IPS DF 6.9 (cell line): ENCODE data around the gene TTLL11.
A peak's percentile ranks its signal among the peaks of the same experiment; 100 is the strongest.
"Not testable (repeated sequence)": the region's sequence is repeated elsewhere in the genome, so short reads cannot be mapped to it uniquely, and the experiment has no call there.

Source experiments
- DNase-seq: peaks from one replicate; pipeline ENCODE4 v3.0.0-alpha.2; 2013; ENCODE audit warnings: low read depth, low spot score
- H3K27ac ChIP-seq: one replicate; pipeline ENCODE4 v1.5.1; 2013; ENCODE audit warnings: low read length, control low read depth
- H3K27me3 ChIP-seq: 2 replicates; pipeline ENCODE4 v1.6.1; 2013; ENCODE audit warnings: mild to moderate bottlenecking, low read length; ENCODE audit not compliant: control insufficient read depth, insufficient read depth
- H3K36me3 ChIP-seq: 2 replicates; pipeline ENCODE4 v1.6.1; 2013; ENCODE audit warnings: low read length; ENCODE audit not compliant: control insufficient read depth, insufficient read depth
- H3K4me1 ChIP-seq: 2 replicates; pipeline ENCODE4 v1.6.1; 2013; ENCODE audit warnings: low read length; ENCODE audit not compliant: control insufficient read depth, insufficient read depth
- H3K4me3 ChIP-seq: 2 replicates; pipeline ENCODE4 v1.5.1; 2013; ENCODE audit warnings: mild to moderate bottlenecking, low read length
- H3K9me3 ChIP-seq: 2 replicates; pipeline ENCODE4 v1.6.1; 2013; ENCODE audit warnings: low read length, inconsistent platforms; ENCODE audit not compliant: control insufficient read depth, insufficient read depth
- WGBS: extraction: QIAGEN DNeasy Blood & Tissue Kit; methylation state at CpG from one replicate; pipeline ENCODE4 v1.1.7; 2013; ENCODE audit warnings: mixed read lengths, missing lambda C conversion rate; ENCODE audit not compliant: insufficient read length, insufficient coverage; 5-methylcytosine and 5-hydroxymethylcytosine counted together

TTLL11 gene

GRCh38 chr9:122004589-122004988 lies 88.5 kb downstream of the TTLL11 start:
- no CpG with 5 or more reads among the region's 6 CpGs for WGBS
- no peak overlapping the region for H3K4me3 ChIP-seq
- no peak for DNase-seq

DNA sequence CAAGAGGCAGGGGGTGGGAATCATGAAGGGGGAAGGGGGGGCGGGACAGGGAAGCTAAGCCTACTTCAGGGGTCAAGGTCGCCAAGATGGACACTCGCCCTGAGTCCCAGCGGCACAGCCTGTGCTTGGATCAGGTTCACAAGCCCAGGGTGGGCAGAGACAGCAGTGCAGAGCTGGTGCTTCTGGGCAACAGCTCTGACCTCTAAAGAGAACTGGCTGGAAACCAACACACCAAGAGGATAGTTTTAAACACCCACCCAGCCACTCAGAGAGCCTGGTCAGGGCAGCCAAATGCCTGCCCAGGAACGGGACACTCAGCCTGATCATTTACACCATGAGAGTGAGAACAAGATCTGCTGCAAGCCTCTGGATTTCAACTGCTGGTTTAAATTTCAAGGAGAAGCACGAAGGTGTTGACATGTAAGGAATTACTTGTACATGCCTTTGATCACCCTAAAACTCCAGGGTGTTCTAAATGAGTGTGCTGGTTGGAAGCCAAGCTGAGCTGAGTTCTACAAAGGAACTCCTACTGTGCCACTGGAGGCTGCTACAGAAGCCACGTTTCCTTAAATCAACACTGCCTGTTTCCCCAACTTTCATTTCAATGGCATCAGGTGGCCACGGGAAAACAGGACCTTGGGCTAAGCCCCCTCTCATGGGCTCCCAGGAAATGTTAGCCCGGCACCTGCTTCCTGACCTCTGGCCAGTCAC lies 91.5 kb downstream of the TTLL11 start:
- H3K27me3 ChIP-seq: no peaks in the 10 kb centered on the region
- H3K9me3 ChIP-seq: no peaks in the 10 kb centered on the region
- no CpG with 5 or more reads among the region's 9 CpGs for WGBS
- DNase-seq: no peak
- no peak overlapping the region for H3K27ac ChIP-seq
- H3K4me3 ChIP-seq: no peak overlapping the region
- H3K4me1 ChIP-seq: peaks cover 1% of the 10 kb centered on the region; the same call in 1 of the 2 replicates
- no peaks in the 10 kb centered on the region for H3K36me3 ChIP-seq

More at GRCh38 chr9:122004589-122004988, 88.5 kb downstream of the TTLL11 start:
- Histone ChIP-seq H3K27ac (no peak overlapping the region), H3K36me3 (no peaks in the 10 kb centered on the region), H3K4me1 (peaks cover 1% of the 10 kb centered on the region; the same call in 1 of the 2 replicates), H3K27me3 (no peaks in the 10 kb centered on the region), H3K9me3 (no peaks in the 10 kb centered on the region)

DNA sequence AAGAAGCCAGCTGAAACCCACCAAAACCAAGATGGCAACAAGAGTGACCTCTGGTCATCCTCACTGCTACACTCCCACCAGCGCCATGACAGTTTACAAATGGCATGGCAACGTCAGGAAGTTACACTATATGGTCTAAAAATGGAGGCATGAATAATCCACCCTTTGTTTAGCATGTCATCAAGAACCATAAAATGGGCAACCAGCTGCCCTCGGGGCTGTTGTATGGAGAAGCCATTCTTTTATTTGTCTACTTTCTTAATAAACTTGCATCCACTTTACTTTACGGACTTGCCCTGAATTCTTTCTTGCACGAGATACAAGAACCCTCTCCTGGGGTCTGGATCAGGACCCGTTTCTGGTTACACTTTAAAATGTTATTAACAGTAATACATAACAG lies 92.6 kb downstream of the TTLL11 start:
- not testable (repeated sequence) for H3K4me1 ChIP-seq, H3K36me3 ChIP-seq, H3K27ac ChIP-seq, H3K9me3 ChIP-seq, H3K27me3 ChIP-seq, H3K4me3 ChIP-seq, DNase-seq
- no CpG with 5 or more reads among the region's 6 CpGs for WGBS

- WGBS: no CpG with 5 or more reads among the region's 3 CpGs
- Histone ChIP-seq H3K9me3 (no peaks in the 10 kb centered on the region), H3K4me3 (no peak overlapping the region), H3K27ac (no peak overlapping the region), H3K27me3 (no peaks in the 10 kb centered on the region), H3K4me1 (peaks cover 1% of the 10 kb centered on the region; the same call in 1 of the 2 replicates), H3K36me3 (no peaks in the 10 kb centered on the region)
- no peak for DNase-seq
Observed at GRCh38 chr9:121999556-121999955, 93.6 kb downstream of the TTLL11 start.

DNA sequence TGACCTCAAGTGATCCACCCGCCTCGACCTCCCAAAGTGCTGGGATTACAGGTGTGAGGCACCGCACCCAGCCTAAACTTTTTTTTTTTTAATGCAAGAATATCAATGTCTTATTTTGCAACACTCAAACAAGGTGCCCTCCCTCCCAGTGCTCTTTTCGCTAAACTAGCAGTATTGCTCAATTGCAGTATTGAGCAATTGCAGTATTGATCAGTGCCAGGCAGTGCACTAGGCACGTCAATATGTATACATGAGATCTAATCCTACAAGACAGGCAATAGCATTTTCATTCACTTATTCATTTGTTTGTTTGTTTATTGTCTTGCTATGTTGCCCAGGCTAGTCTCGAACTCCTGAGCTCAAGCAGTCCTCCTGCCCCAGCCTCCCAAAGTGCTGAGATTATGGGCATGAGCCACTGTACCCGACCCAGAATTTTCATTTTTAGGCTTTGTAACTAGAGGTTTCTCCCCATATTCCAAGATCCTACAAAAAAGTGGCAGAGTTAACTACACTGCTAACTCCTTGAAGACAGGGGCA lies 94.5 kb downstream of the TTLL11 start:
- Histone ChIP-seq H3K27me3 (no peaks in the 10 kb centered on the region), H3K4me1 (peaks cover 1% of the 10 kb centered on the region; the same call in 1 of the 2 replicates), H3K27ac (no peak overlapping the region), H3K36me3 (no peaks in the 10 kb centered on the region), H3K4me3 (no peak overlapping the region), H3K9me3 (no peaks in the 10 kb centered on the region)
- DNase-seq: no peak
- no CpG with 5 or more reads among the region's 7 CpGs for WGBS

GRCh38 chr9:121997791-121998190 lies 95.3 kb downstream of the TTLL11 start:
- no peak for DNase-seq
- Histone ChIP-seq H3K4me1 (peaks cover 1% of the 10 kb centered on the region; the same call in 1 of the 2 replicates), H3K27ac (no peak overlapping the region), H3K4me3 (no peak overlapping the region), H3K9me3 (no peaks in the 10 kb centered on the region), H3K27me3 (no peaks in the 10 kb centered on the region), H3K36me3 (no peaks in the 10 kb centered on the region)
- WGBS: no CpG with 5 or more reads among the region's 7 CpGs

GRCh38 chr9:121996783-121997182 lies 96.3 kb downstream of the TTLL11 start:
- no peaks in the 10 kb centered on the region for H3K36me3 ChIP-seq
- H3K4me3 ChIP-seq: no peak overlapping the region
- no CpG with 5 or more reads among the region's 4 CpGs for WGBS
- H3K4me1 ChIP-seq: no peaks in the 10 kb centered on the region
- no peaks in the 10 kb centered on the region for H3K27me3 ChIP-seq
- no peak overlapping the region for H3K27ac ChIP-seq
- DNase-seq: no peak
- H3K9me3 ChIP-seq: no peaks in the 10 kb centered on the region

DNA sequence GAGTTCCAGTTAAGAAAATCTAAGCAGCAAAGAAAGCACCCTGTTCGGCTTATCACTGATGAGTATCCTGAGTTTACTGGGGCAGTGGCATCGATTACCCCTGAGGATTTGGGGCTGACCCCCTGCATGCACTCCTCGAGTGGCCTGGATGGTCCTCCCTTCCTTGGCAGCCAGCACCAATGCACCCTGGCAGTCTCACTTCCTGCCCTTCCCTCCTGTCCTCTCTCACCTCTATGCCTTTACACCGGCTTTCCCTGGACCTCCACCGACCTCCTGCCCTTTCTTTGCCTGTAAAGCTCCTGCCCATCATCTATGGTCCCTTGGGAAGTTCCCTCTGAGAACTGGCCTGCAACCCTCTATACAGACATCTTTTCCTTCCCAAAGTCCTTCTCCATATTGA lies 97.1 kb downstream of the TTLL11 start:
- Histone ChIP-seq H3K4me3 (no peak overlapping the region), H3K27ac (no peak overlapping the region), H3K9me3 (no peaks in the 10 kb centered on the region), H3K4me1 (no peaks in the 10 kb centered on the region), H3K36me3 (no peaks in the 10 kb centered on the region), H3K27me3 (no peaks in the 10 kb centered on the region)
- DNase-seq: no peak
- WGBS: no CpG with 5 or more reads among the region's 5 CpGs

- no peak overlapping the region for H3K27ac ChIP-seq
- no CpG with 5 or more reads among the region's 8 CpGs for WGBS
Observed at GRCh38 chr9:121992571-121993212, 100.4 kb downstream of the TTLL11 start.

DNA sequence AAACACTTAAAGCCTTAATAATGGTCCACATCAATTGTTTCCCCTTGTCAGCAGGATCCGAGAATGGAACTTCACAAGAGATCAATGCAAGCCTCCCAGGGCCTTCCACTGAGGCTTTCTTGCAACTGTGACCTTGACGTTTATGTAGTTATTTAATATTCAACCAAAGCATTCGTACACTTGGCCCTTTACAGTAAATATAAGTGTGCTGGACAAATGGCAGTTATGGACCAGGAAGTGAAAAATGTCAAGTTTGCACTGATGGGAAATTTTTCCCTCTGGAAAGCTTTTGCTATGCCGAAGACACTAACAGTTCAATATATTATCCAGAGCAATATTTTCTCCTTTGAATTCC lies 101.8 kb downstream of the TTLL11 start:
- Histone ChIP-seq H3K27me3 (no peaks in the 10 kb centered on the region), H3K4me3 (no peak overlapping the region), H3K36me3 (no peaks in the 10 kb centered on the region), H3K27ac (no peak overlapping the region), H3K9me3 (no peaks in the 10 kb centered on the region), H3K4me1 (no peaks in the 10 kb centered on the region)
- no CpG with 5 or more reads among the region's 4 CpGs for WGBS
- DNase-seq: no peak

More at GRCh38 chr9:121992571-121993212, 100.4 kb downstream of the TTLL11 start:
- H3K36me3 ChIP-seq: no peaks in the 10 kb centered on the region
- H3K27me3 ChIP-seq: no peaks in the 10 kb centered on the region
- no peaks in the 10 kb centered on the region for H3K4me1 ChIP-seq
- H3K4me3 ChIP-seq: no peak overlapping the region
- no peaks in the 10 kb centered on the region for H3K9me3 ChIP-seq
- DNase-seq: peak; percentile 63
